Prostate gland (tissue), 2 donors: ENCODE results near the gene ALDH3A2.

Experiments
- POLR2A ChIP-seq: fragments of 450-650 bp; IDR thresholded peaks from one replicate; pipeline ENCODE4 v1.6.1; 2016; ENCODE audit warnings: antibody characterized with exemption, mild to moderate bottlenecking
- POLR2AphosphoS5 ChIP-seq: sonication (generic); formaldehyde crosslinking; IDR thresholded peaks from one replicate; pipeline ENCODE4 v1.6.1; 2017; ENCODE audit warnings: antibody characterized with exemption
- TF ChIP-seq, protein P1 (sequence below), 4 experiments: fragments of 200-600 bp in 2 of 4; fragments of 450-650 bp in 2 of 4; sonication (generic) in 2 of 4; IDR thresholded peaks; 1 replicate in 3 of 4; 2 replicates in 1 of 4; pipeline ENCODE4 v1.5.1; 2016 to 2019; ENCODE audit warnings: antibody characterized with exemption in 4 of 4, mild to moderate bottlenecking in 2 of 4, moderate library complexity in 2 of 4

DNA sequence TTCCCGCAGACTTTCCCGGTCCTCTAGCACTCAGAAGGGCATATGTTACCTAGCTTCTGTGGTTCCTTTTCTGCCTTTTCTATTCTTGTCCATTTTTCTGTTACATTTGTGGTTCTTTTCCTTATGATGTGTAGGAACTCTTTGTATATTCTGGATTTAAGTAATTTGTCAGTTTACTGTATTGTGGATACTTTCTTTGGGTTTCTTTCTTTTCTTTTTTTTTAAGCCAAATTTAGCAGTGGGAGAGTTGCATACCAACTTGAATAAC is 657 bp downstream of the ALDH3A2 start:
- TF ChIP-seq, protein P1, sequence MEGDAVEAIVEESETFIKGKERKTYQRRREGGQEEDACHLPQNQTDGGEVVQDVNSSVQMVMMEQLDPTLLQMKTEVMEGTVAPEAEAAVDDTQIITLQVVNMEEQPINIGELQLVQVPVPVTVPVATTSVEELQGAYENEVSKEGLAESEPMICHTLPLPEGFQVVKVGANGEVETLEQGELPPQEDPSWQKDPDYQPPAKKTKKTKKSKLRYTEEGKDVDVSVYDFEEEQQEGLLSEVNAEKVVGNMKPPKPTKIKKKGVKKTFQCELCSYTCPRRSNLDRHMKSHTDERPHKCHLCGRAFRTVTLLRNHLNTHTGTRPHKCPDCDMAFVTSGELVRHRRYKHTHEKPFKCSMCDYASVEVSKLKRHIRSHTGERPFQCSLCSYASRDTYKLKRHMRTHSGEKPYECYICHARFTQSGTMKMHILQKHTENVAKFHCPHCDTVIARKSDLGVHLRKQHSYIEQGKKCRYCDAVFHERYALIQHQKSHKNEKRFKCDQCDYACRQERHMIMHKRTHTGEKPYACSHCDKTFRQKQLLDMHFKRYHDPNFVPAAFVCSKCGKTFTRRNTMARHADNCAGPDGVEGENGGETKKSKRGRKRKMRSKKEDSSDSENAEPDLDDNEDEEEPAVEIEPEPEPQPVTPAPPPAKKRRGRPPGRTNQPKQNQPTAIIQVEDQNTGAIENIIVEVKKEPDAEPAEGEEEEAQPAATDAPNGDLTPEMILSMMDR (IDR thresholded peaks at IDR 0.05): no peak
- no peak for TF ChIP-seq POLR2A
- no peak for TF ChIP-seq POLR2AphosphoS5
